Measurements from ENCODE around the gene TRMT1L. TPM values are rescaled to one million over a fixed set of nuclear protein-coding genes. Genes with fewer than 3 reads are reported as not detected.
"Not testable (repeated sequence)": the region's sequence is repeated elsewhere in the genome, so short reads cannot be mapped to it uniquely, and the experiment has no call there.

The TRMT1L gene, protein sequence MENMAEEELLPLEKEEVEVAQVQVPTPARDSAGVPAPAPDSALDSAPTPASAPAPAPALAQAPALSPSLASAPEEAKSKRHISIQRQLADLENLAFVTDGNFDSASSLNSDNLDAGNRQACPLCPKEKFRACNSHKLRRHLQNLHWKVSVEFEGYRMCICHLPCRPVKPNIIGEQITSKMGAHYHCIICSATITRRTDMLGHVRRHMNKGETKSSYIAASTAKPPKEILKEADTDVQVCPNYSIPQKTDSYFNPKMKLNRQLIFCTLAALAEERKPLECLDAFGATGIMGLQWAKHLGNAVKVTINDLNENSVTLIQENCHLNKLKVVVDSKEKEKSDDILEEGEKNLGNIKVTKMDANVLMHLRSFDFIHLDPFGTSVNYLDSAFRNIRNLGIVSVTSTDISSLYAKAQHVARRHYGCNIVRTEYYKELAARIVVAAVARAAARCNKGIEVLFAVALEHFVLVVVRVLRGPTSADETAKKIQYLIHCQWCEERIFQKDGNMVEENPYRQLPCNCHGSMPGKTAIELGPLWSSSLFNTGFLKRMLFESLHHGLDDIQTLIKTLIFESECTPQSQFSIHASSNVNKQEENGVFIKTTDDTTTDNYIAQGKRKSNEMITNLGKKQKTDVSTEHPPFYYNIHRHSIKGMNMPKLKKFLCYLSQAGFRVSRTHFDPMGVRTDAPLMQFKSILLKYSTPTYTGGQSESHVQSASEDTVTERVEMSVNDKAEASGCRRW
- 24.0 and 25.2 TPM in 2 replicates for total RNA-seq

DNA sequence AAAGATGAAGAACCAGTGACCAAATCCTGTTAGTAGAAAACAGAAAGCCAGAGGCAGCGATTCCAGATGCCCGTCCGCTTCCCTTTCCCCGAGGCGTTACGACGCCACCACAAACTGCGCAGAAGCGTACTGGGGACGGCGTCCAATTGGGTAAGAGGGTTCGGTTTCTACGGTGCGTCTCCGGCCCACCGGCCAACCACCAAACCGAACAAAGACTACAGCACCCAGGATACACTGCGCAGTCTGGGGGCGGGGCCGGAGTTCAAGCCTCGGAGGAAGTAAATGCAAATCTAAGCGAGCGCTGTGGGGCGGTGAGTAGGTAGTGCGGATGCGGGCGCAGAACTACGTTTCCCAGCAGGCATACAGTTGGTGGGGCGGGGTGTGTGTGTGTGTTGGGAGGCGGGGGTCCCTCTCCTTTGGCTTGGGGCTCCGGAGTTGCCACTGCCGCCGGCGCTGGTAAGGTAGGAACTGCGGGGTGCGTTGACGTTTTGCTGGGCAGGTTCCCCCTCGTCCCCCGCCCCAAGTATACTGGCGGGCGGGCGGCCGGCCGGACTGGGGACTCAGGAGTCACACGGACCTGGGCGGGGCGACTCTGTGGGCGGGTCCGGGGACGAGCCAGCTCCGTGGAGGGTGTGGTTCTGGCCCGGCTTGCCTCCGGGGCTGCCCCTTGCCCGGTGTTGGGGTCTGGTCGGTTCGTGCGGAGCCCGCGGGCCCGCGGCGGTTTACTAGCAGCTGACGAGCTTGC, at the start of gene TRMT1L, which contains the start of gene SWT1:
Gene TRMT1L (minus strand): TSS at position 100 of the 745 bp plus-strand sequence. CDS start 241 bp downstream, outside the sequence.
Gene SWT1 (plus strand): TSS at position 314 of the 745 bp plus-strand sequence. CDS start 3,675 bp downstream, outside the sequence.
- intact Hi-C loops (cut with micrococcal nuclease): loop anchor here (1.0 to 10.0 kb wide), 20 partner anchors 13 to 1521 kb away; partner anchors contain the start of genes IVNS1ABP, NIBAN1, ODR4 and RNF2

DNA sequence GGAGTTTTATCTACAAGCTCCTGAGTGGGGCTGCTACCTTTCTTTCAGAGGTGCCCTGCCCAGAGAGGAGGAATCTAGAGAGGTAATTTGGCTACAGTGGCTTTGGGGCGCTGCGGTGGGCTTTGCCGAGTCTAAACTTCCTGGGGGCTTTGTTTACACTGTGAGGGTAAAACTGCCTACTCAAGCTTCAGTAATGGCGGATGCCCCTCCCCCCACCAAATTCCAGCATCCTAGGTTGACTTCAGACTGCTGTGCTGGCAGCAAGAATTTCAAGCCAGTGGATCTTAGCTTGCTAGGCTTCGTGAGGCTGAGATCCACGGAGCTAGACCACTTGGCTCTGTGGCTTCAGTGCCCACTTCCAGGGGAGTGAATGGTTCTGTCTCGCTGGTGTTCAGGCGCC, 44.1 kb upstream of the TRMT1L start:
- intact Hi-C loops (cut with micrococcal nuclease): no loop called here

DNA sequence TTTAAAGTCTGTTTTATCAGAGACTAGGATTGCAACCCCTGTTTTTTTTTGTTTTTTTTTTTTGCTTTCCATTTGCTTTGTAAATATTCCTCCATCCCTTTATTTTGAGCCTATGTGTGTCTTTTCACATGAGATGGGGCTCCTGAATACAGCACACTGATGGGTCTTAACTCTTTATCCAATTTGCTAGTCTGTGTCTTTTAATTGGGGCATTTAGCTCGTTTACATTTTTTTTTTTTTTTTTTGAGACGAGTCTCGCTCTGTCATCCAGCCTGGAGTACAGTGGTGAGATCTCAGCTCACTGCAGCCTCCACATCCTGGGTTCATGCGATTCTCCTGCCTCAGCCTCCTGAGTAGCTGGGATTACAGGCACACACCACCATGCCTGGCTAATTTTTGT, 42.0 kb upstream of the TRMT1L start:
- intact Hi-C loops (cut with micrococcal nuclease): not testable (repeated sequence)

DNA sequence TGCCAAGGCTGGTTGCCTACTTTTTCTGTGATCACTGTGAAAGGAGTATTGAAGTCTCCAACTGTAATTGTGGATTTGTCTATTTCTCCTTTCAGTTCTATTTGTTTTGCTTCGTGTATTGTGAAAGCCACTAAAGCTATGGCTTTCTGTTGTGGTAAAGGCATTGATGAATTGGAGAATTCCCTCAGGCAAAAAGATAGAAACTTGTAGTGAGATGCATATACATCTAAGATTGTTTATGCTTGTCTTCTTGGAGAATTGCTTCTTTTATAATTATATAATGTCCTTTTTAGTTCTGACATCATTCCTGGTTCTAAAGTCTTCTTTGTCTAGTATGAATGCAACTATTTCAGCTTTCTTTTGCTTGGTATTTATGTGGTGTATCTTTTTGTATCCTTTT, 37.0 kb upstream of the TRMT1L start:
- intact Hi-C loops (cut with micrococcal nuclease): no loop called here

DNA sequence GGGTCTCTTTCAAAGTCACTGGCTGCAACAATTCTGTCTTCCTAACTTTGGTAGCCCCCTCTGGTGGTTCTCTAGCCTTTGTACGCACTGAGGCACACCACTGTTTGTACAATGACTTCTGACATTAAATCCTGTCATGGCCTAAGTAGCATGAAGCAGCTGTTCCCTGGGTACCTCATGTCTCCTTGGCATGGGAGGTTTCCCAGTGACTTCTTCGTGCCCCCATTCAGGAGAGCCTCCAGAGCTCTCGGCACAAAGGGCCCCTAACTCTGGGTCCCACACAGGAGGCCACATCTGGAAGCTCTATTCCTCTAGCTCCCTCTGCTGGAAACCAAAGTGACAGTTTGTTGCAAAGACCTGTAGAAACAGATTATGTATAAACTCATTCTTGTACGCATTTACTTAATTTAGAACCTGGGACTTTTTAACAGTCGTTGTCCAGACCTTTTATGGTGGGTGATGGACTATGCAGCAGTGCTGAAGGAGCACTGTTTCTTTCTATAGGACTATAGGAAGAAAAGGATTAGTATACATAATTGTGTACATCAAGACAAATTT, 13.6 kb upstream of the TRMT1L start:
- intact Hi-C loops (cut with micrococcal nuclease): loop anchor here (1.0 to 2.0 kb wide), 6 partner anchors 13 to 511 kb away; partner anchors contain the start of genes RNF2 and SWT1

DNA sequence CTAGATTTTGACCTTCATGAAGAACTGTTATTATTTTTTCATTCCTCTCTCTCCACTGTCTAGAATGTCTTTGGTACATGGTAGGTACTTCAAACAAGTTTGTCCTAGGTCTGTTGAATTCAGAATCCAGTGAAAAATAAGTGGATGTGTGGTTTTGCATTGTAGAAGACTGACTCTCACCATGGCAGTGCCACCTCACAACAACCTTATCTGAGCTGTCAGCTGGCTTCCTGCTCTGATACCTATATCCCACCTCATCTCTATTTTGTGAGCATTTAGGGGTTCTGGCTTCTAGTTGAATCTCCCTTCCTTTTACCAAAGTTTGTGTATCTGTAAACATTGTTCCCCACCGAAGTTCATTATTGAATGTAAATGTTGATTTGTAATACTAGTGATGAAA, 9.4 kb upstream of the TRMT1L start:
- intact Hi-C loops (cut with micrococcal nuclease): no loop called here

DNA sequence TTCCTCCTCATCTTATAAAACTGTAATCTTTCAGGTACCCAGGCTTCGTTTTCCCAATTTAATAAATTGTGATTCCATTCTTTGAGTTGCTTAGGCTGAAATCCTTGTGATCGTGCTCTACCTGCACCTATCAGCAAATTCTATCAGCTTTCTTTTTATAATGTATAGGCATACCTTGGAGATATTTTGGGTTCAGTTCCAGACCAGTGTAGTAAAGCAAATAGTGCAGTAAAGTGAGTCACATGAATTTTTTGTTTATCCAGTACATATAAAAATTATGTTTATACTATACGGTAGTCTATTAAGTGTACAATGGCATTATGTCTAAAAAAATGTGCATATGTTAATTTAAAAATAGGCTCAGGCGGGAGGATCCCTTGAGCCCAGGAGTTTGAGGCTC, 5.7 kb upstream of the TRMT1L start:
- intact Hi-C loops (cut with micrococcal nuclease): no loop called here

DNA sequence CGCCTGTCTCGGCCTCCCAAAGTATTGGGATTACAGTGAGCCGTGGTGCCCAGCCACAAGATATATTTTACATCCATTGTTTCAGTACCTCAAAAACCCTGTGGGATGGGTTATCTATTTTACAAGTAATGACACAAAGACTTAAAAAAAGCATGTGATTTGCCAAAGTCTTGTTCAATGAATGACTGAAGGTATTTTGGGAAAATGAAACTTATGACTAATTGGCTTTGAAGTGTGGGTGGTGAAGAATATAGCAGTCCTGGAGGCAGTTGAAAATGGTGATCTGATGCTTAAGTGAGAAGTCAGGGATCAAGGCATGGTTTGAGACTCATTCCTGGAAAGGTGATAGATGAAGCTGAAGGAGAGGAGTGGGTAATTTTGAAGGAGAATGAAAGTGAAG, 3.2 kb upstream of the TRMT1L start:
- intact Hi-C loops (cut with micrococcal nuclease): loop anchor here (5.0 to 10.0 kb wide), 6 partner anchors 125 to 1142 kb away; partner anchors contain the start of gene TSEN15

DNA sequence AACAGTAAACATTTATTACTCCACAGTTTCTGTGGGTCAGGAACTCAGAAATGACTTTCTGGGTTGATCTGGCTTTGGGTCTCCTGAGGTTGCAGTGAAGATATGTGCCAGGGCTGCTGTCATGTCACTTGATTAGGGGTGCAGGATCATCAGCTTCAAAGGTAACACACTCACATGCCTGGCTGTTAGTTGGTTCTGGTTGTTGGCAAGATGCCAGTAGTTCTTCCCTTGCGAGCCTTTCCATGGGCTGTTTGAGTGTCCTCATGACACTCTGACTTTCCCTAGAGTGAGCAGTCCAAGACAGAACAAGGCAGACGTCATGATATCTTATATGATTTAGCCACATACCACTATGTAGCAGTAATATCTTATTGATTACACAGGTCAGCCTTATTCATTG, 2.0 kb upstream of the TRMT1L start:
- intact Hi-C loops (cut with micrococcal nuclease): loop anchor here (5.0 to 10.0 kb wide), 6 partner anchors 126 to 1144 kb away; partner anchors contain the start of gene TSEN15

DNA sequence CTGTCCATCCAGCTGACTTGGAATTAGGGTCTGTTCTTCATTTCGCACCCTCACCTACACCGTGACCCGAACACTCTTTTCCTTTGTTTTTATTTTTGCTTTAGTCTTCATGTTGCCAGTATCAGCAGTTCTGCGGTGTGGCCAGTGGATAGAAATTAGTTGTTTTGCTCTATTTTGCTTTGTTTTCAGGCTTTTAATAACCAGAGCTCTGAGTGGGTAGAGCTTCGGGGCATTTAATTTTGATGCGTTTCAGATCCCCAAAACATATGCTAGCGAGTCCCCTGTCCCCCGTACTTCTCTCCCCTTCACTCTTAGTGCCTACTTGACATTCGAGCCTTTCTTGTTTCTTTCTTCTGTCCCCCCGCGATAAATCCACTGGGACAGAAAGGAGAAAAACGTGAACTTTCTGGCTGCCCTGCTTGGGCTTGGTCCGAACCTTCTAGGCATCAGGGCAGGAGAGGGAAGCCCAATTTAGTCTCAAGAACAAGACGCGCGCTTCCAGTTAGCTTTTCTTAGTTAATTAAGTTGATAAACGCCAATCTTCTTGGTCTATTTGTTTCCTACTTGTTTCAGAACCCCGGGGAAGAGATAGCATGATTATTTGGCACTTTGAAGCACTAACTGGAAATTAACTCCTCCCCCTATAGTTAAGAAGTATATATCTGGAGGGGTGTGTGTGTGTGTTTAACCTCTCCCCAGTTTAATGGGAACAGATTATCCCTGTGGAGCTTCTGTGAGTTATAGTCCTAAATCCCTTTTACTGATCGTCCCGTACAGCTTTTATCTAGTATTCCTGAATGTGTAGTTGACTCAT, 1.1 kb upstream of the TRMT1L start:
- intact Hi-C loops (cut with micrococcal nuclease): loop anchor here (1.0 to 10.0 kb wide), 20 partner anchors 12 to 1522 kb away; partner anchors contain the start of genes IVNS1ABP, NIBAN1, ODR4 and RNF2

DNA sequence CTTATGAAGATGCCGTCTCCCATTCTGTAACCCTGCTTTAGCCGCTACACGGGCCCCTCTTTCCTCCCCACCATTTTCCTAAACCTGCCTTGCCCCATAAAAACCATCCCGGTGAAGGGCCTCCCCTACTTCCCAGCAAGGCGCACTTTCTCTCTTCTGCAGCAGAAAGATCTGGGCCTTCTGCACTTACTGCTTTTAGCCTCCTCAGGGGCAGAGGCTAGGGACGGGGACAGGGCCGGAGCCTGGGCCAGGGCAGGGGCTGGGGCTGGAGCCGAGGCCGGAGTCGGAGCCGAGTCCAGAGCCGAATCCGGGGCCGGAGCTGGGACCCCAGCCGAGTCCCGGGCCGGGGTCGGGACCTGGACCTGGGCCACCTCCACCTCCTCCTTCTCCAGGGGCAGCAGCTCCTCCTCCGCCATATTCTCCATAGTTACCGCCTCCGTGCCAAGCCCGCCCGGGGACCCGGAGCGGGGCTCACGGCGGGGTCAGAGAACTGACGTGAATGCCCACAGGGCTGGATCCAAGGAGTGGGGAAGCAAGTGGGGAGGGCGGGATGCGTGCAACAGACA, 382 bp downstream of the TRMT1L start:
- intact Hi-C loops (cut with micrococcal nuclease): loop anchor here (2.0 to 10.0 kb wide), 9 partner anchors 128 to 1200 kb away; partner anchors contain the start of gene TSEN15

DNA sequence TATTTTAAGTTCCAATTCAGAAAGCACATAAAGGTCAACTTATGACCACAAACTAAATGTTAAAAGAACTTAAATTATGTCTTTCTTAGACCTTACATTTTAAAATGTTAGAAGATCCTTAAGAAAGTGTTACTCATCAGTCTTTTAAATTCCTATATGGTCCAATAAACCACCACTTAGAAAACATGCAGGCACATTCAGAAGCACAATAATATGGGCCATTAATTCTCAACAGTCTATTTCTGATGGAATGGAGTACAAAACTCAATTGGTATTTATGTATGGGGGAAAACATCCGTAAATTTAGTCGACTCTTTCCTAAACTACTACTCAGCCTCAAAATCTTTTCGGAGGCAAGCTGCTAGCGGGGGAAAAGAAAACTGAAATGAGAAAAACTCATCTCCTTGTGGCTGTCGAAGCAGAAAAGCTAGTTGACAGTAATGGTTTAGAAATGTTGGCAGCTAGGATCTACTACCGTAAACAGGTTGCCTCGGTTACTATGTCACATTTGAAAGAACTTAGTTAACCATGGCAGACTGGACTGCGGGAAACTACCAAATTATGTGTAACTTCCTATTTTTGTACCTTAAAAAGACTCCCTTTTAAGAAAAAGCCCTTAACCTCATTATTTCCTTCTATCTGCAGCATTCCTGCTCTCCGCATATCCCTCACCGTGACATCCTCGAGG, 1.0 kb downstream of the TRMT1L start:
- intact Hi-C loops (cut with micrococcal nuclease): loop anchor here (2.0 to 10.0 kb wide), 9 partner anchors 129 to 1199 kb away; partner anchors contain the start of gene TSEN15

DNA sequence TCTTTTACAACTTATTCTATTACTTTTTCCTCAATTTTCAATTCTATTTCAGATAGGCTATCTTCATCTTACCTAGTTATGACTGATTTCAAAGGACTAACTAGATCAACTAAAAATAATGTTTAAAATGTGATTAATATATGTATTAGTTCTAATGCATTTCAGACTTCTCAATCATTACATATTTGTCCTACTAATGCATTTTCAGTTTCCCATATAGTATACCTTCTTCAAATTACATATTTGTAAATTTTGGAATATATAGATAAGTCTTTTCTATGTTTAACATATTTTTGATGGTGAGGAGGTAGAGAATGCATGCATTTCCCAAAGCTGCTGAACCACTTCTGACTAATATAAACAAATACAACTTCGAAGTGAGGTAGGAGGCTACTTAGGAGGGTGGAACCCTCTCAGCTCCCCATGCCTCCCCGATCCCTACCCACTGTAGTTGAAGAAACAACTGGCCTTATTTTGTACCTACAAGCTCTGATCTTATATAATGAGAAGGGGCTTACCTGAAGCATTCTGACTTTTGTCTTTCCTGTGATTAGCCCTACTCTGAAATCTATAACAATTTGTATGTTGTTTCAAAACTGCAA, 1.7 kb downstream of the TRMT1L start:
- intact Hi-C loops (cut with micrococcal nuclease): loop anchor here (5.0 to 10.0 kb wide), 6 partner anchors 130 to 1147 kb away; partner anchors contain the start of gene TSEN15

DNA sequence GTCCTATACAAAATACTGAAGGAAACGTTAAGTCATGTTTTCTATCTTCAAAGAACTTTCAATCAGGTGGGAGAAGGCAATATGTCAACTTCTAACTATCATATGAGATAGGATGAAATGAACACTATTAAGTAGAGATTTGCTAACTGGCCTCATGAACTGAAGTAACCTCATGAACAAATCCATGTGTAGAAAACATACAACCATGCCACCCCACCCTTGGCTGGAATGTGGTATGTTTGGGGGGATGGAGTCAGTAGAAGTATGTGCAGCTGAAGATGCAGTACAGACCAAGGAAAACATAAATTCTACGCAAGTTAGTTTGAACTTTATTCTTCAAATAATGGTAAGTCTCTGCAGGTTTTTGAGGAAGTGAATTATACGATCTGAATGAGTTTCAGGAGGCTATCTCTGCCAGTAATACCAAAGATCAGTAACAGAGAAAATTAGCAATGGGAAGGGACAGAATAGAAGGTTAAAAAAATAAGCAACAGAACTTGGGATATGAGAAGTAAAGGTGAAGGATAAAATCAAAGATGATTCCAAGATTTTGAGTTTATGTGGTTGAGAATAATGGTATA, 4.5 kb downstream of the TRMT1L start:
- intact Hi-C loops (cut with micrococcal nuclease): loop anchor here (10.0 kb wide), 1 partner anchor 133 kb away; no protein-coding TSS in a partner anchor

DNA sequence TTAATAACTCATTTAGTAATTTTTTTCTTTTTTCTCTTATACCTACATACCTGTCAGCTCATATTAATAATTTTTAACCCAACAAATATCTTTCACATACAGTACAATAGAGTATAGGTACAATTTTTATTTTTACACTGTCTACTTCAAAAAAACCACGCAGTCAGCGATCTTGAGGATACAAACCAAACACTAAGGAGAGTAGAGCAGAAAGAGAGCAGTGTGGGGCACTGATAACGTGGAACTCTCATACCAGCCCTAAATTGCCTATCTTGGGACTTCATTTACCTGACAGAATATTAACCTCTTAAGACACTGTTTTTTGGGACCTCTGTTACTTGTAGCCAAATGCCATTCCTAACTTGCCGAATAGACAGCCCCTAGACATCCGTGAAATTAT, 5.5 kb downstream of the TRMT1L start:
- intact Hi-C loops (cut with micrococcal nuclease): loop anchor here (10.0 kb wide), 1 partner anchor 134 kb away; no protein-coding TSS in a partner anchor

DNA sequence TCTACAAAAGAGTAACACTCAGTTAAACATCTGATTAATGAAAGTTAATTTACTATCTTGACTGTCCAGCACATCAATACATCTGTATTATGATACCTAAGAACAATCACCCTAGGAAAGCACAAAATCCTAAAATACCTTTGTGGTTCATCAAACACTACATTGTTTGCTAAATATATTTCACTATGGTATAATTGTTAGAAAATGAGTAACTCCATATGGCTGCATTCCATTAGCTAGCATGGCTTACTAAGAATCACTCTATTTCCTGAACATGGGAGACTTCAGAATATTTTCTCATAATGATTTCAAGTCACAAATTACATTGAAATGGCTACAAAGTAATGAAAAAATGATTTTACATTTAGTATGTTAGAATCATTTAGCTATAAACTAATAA, 12.5 kb downstream of the TRMT1L start:
- intact Hi-C loops (cut with micrococcal nuclease): no loop called here

DNA sequence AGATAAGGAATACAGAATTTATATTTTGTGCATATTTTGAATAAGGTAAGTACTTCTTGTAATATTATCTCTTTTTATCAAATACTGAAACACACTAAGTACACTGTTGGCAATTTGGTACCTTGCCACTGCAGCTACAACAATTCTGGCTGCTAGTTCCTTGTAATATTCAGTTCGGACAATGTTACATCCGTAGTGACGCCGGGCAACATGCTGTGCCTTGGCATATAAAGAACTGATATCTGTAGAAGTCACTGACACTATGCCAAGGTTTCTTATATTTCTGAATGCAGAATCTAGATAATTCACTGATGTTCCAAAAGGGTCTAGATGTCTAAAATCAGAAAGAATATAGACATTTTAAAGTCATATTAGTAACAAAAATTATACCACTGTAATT, 17.5 kb downstream of the TRMT1L start:
- intact Hi-C loops (cut with micrococcal nuclease): no loop called here
